Stimulated activated CD8-positive, alpha-beta memory T cell treated with anti-CD3 and anti-CD28 coated beads, Interleukin-4, amount 100 ng/mL, for 1 hour (primary cell): Measurements from ENCODE around the gene CD83.

Experiments used
- DNase-seq, 2 donors: peaks; one replicate each; pipeline ENCODE4 v3.0.0-alpha.2; 2020; ENCODE audit warnings: low read depth in 2 of 2, low spot score in 1 of 2

Gene CD83

DNA sequence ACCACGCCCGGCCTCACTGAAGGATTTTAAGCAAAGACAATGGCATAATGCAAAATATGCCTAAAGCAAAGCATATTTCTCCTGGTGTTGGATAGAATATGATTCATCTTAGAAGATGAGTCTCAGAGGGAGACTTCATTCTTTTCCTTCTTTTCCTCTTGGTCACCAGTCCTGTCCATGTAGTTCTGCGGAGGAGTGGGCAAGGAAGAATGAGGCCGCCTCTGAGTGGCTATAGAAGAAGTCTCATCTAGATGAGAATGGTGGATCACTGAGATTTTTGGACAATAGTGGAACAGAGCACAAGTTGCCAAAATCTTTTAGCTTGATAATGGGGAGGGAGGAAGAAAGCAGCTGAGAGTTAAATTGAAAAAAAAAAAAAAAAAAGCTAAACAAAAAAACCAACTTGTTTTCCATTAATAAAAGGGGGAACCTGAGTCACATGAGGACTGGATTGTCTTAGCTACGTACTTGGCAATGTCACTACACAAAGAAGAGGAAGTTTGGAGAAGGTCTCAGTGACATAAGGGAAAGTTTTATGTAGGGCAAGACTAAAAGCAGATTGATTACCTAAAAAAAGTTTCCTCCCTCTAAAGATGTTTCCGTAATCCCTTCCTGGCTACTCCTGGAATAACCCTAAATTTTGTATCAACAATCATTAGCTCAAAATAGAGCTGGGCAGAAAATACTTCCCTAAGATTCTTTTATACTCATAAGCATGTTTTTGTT, 6.0 kb downstream of the CD83 start:
- no peak for DNase-seq

DNA sequence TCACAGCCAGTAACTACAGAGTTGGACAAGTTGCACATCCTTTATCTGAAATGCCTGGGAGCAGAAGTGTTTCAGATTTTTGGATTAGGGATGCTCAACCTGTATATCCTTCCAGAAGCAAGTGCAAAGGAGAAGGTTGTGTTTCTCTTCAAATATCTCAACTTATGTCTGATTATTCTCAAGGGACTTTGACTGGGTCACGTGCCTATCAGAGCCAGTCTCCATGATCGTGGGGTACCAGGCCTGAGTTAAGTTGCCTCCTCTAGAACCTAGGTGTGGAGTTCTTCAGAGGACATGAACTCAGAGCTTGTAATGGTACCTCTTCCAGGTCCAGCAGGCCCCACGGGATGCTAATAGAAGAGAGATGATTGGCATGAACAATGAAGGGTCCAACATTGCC, 7.8 kb downstream of the CD83 start:
- no peak for DNase-seq

GRCh38 chr6:14126191-14126590, 8.6 kb downstream of the CD83 start:
- DNase-seq, result no peak

GRCh38 chr6:14127611-14128010, 10.0 kb downstream of the CD83 start:
- no peak for DNase-seq

GRCh38 chr6:14128012-14128411, 10.4 kb downstream of the CD83 start:
- DNase-seq, result no peak

DNA sequence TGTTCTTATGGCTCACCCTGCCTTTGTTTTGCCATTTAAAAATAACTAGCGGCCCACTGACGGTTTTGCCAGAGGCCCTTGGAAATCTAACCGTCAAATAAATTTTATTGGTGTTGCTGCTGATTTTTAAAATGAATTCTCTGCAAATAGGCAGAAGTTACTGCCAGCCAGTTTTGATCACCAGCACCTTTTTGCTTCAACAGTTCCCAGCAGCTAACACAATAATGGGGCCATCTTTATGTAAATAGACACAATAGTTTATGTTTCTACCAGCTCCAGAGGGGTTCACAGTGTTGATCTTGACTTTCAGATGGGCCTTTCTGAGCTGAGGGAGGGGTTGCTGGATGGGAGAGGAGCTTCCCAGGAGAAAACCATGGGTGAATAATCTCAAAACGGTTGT, 11.2 kb downstream of the CD83 start:
- DNase-seq, result no peak

DNA sequence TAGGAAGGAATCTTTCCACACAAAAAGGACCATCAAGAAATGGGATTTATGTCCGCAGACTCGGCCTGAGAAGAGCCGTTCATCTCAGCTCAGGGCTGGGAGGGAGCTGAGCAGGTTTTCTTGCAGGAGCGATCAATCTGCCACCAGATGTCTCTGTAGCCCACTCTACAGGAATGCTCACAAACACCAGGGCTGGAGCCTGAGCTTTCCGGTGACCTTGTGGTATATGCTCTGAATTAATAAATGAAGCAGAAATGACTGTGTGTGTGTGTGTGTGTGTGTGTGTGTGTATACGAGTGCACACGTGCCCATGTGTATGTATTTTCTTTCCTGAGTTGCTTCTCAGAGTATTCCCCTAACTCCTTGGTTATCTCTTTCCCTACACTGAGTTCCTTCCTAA, 12.0 kb downstream of the CD83 start:
- DNase-seq, result no peak

DNA sequence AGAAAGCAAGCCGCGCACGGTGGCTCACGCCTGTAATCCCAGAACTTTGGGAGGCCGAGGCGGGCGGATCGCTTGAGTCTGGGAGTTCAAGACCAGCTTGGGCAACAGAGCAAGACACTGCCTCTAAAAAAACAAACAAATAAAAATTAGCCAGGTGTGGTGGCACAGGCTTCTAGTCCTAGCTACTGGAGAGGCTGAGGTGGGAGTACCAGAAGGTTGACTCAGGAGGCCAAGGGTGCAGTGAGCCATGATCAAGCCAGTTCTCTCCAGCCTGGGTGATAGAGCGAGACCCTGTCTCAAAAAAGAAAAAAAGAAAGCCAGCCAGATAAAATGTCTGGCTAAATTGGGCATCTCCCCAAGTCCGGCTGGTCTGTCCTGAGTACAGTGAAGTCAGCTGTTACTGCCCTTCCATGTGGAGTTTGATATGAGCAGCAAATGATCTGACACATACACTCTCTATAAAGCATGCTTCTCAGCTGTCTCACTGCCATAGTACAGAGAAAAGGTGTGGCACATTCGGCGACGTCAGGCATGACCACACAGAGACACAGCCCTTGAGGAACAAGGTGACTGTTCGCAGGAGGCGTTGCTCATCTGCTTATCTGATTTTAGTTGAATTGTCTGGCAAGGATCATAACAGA, 13.0 kb downstream of the CD83 start:
- no peak for DNase-seq

DNA sequence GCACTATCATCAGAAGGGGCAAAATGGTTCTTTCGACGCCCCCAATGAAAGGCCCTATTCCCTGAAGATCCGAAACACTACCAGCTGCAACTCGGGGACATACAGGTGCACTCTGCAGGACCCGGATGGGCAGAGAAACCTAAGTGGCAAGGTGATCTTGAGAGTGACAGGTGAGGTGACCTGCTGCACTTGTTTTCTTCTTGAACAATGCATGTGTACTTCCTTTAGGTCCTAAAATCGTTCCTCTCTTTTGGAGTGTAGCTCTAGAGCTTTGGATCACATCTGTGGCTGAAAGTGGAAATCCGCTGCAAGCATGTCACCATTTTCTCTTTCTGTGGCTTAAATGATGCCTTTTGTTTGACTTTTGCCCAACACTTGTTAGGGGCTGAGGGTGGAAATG, 14.0 kb downstream of the CD83 start:
- no peak for DNase-seq

DNA sequence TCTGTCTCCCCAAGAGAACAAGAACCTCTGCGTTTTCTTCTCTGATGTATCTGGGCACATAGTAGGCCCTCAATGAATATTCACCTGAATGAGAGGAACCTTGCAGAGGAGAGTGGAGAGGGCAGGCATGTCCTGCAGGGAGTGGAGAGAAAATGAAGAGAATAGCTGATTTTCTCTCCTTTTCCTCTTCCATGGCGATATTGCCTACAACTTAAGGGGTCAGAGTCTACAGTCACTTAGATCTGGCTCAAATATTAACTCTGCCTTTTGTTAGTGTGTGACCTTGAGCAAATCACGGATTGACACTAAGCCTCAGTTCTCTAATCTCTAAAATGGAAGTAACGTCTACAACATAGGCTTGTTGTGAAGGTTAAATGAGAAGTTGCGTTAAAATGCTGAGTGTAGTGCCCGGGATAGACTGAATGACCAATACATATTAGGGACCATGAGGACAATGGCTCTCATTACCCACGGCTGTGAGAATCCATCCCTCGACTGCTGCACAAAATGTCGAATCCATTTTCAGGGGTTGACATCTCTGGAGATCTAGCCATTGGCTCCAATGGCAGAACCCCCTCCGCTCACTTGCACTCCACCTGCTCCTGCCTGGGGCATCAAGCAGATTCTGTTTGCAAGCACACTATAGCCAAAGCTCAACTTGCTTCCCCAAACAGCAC, 14.8 kb downstream of the CD83 start:
- DNase-seq, result no peak

- DNase-seq, result no peak
Measured at GRCh38 chr6:14132921-14133275, 15.3 kb downstream of the CD83 start.

DNA sequence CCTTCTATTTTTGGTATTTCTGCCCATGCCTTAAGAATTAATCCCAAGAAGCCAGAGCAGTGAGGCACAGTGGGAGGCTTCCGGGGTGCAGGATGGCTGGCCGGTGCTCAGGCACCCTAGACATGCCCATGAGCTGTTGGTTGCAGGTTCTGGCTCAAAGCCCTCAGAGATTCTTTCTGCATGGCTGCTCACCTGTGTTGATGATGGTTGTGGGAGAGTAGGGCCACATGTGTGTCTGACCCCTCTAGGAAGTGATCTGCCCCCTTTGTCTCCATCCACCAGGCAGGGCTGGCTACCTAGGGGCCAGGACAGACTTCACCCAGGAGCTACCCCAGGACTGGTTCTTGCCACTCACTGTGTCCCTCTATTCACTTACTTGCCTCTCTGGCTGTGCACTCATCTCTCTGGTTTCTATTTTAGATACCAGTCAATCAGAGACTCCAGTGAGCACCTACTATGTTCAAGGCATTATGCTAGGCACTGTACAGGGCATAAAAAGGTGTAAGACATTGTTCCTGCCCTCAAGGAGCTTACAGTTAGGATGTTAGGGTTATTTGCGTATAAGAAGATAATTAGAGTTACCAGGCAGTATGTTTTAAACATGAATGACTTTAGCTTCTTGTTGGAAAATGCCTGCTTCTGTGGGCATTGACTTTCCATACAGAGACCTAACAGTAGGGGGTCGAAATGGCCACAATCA, 16.8 kb downstream of the CD83 start:
- no peak for DNase-seq

DNA sequence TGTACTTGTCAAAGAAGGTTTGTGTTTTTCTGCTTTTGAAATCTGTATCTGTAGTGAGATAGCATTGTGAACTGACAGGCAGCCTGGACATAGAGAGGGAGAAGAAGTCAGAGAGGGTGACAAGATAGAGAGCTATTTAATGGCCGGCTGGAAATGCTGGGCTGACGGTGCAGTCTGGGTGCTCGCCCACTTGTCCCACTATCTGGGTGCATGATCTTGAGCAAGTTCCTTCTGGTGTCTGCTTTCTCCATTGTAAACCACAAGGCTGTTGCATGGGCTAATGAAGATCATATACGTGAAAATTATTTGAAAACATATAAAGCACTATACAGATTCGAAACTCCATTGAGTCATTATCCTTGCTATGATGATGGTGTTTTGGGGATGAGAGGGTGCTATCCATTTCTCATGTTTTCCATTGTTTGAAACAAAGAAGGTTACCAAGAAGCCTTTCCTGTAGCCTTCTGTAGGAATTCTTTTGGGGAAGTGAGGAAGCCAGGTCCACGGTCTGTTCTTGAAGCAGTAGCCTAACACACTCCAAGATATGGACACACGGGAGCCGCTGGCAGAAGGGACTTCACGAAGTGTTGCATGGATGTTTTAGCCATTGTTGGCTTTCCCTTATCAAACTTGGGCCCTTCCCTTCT, 18.4 kb downstream of the CD83 start:
- no peak for DNase-seq

- DNase-seq, result no peak
Measured at GRCh38 chr6:14138701-14139215, 21.2 kb downstream of the CD83 start.

- no peak for DNase-seq
Measured at GRCh38 chr6:14141351-14142062, 23.9 kb downstream of the CD83 start.

DNA sequence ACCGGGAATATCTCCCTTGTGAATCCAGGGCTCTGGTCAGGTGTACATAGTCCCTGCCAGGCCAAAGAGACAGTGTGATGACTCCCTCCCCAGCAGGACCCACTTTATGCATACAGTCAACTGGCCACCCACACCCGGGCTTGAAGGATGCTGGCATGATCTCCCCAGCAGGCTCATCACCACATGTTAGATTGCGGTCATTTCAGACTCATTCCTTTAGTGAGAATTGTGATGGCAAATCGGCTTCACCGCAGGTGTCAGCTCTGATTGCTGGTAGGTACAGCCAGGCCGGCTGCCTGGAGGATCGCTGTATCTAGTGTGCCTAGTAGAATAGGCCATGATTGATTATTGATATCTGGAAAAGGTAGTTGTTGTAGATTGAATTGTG, 24.5 kb downstream of the CD83 start:
- DNase-seq, result no peak

DNA sequence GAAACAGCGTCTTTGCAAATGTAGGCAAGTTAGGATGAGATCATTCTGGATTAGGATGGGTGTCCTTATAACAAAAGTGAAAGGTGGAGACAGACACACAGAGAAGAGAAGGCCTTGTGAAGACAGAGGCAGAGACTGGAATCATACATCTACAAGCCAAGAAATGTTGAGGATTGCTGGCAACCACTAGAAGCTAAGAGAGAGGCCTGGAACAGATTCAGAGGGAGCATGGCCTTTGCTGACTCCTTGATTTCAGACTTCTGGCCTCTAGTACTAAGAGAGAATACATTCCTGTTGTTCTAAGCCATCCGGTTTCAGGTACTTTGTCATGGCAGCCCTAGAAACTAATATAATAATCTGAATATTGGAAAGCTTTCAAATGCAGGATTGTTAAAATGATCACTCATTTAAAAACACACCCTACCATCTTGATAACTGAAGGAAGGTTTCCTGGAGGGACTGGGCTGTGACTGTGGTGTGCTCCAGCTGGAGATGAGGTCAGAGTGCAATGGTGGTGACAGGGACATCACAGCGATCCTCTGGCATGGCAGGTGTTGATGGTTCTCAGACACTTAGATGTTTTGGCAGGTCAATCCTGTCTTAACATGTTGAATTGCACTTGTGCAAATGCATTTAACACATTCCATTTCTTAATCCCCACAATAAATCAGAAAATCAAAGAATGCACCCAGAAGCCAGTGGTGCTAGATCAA, 25.1 kb downstream of the CD83 start:
- no peak for DNase-seq

DNA sequence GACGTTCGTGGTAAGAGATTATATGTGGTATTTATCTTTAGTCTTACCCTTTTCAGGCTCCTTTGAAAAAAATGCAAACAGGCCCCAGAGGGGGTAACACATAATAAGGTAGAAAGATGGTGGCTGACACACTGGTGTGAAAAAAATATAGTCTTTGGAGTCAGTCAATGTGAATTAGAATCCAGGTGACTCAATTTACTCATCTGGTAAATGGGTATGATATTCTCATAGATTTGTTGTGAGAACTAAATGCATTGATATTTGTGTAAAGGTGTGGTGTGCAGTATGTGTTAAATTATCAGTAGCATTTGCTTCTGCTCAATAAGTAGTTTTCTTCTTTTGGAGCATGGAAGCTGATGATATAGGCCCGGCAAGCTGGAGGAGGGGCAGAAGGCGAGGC, 25.7 kb downstream of the CD83 start:
- DNase-seq, result no peak

DNA sequence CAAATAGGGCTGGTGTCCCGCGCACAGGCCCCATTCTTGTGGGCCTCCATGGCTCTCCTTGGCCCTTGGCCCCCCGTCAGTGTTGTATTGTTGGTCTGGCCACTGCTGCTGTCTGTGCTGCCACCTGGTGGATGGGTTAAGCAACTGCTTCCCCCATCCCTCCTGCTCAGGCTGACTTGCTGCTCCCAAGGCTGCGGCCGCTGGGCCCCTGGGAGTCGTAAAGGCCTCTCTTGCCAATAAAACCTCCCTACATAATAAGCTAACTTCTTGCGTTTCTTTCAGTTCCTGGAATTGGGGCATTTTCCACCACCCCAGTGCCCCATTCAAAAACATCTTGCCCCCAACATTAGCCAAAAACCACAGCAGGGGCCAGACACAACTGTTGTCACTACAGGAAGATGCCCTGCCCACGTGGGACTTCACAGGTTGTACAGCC, 27.1 kb downstream of the CD83 start:
- DNase-seq, result peak; percentile 37 to 41

- no peak for DNase-seq
Measured at GRCh38 chr6:14146506-14147096, 29.0 kb downstream of the CD83 start.
